ENCODE results near the gene PRICKLE1. TPM values are rescaled to one million over a fixed set of nuclear protein-coding genes. Genes with fewer than 3 reads are reported as not detected.

The PRICKLE1 gene
- polyA plus RNA-seq, 4 donors = 49.1 to 84.2 (median 57.5) TPM

GRCh38 chr12:42590330-42590934 lies 886 bp upstream of the PRICKLE1 start:
- DNase-seq (ENCODE audit: low read depth in 4 of 4, low spot score in 3 of 4) = no peak

GRCh38 chr12:42588524-42589464 lies 752 bp downstream of the PRICKLE1 start:
- no peak for DNase-seq (ENCODE audit: low read depth in 4 of 4, low spot score in 3 of 4)

GRCh38 chr12:42587601-42588523 lies 1.7 kb downstream of the PRICKLE1 start:
- no peak for DNase-seq (ENCODE audit: low read depth in 4 of 4, low spot score in 3 of 4)

GRCh38 chr12:42586268-42586667 lies 3.3 kb downstream of the PRICKLE1 start:
- no peak for DNase-seq (ENCODE audit: low read depth in 4 of 4, low spot score in 3 of 4)

GRCh38 chr12:42585841-42586216 lies 3.7 kb downstream of the PRICKLE1 start:
- no peak for DNase-seq (ENCODE audit: low read depth in 4 of 4, low spot score in 3 of 4)

- DNase-seq (ENCODE audit: low read depth in 4 of 4, low spot score in 3 of 4) = no peak
These were observed 4.2 kb downstream of the PRICKLE1 start for GRCh38 chr12:42585154-42585840.

GRCh38 chr12:42584651-42585111 lies 4.9 kb downstream of the PRICKLE1 start:
- DNase-seq (ENCODE audit: low read depth in 4 of 4, low spot score in 3 of 4) = no peak

GRCh38 chr12:42583016-42583415 lies 6.5 kb downstream of the PRICKLE1 start:
- DNase-seq (ENCODE audit: low read depth in 4 of 4, low spot score in 3 of 4) = no peak

- DNase-seq (ENCODE audit: low read depth in 4 of 4, low spot score in 3 of 4) = no peak
These were observed 7.0 kb downstream of the PRICKLE1 start for GRCh38 chr12:42582498-42582897.

GRCh38 chr12:42582050-42582449 lies 7.5 kb downstream of the PRICKLE1 start:
- no peak for DNase-seq (ENCODE audit: low read depth in 4 of 4, low spot score in 3 of 4)

GRCh38 chr12:42576374-42576773 lies 13.2 kb downstream of the PRICKLE1 start:
- DNase-seq (ENCODE audit: low read depth in 4 of 4, low spot score in 3 of 4) = no peak

- DNase-seq (ENCODE audit: low read depth in 4 of 4, low spot score in 3 of 4) = no peak
These were observed 13.8 kb downstream of the PRICKLE1 start for GRCh38 chr12:42575717-42576116.

- no peak for DNase-seq (ENCODE audit: low read depth in 4 of 4, low spot score in 3 of 4)
These were observed 14.7 kb downstream of the PRICKLE1 start for GRCh38 chr12:42574851-42575266.

- DNase-seq (ENCODE audit: low read depth in 4 of 4, low spot score in 3 of 4) = no peak
These were observed 18.1 kb downstream of the PRICKLE1 start for GRCh38 chr12:42571327-42572009.

- no peak for DNase-seq (ENCODE audit: low read depth in 4 of 4, low spot score in 3 of 4)
These were observed 19.5 kb downstream of the PRICKLE1 start for GRCh38 chr12:42570076-42570475.

- DNase-seq (ENCODE audit: low read depth in 4 of 4, low spot score in 3 of 4) = no peak
These were observed 20.3 kb downstream of the PRICKLE1 start for GRCh38 chr12:42568952-42569915.

- DNase-seq (ENCODE audit: low read depth in 4 of 4, low spot score in 3 of 4) = no peak
These were observed 23.9 kb downstream of the PRICKLE1 start for GRCh38 chr12:42565633-42566032.

GRCh38 chr12:42564996-42565395 lies 24.6 kb downstream of the PRICKLE1 start:
- no peak for DNase-seq (ENCODE audit: low read depth in 4 of 4, low spot score in 3 of 4)
